Measurements from ENCODE around the gene TMEM234. TPM values are rescaled to one million over a fixed set of nuclear protein-coding genes. Genes with fewer than 3 reads are reported as not detected.

TMEM234 gene
- total RNA-seq, 4 donors from 2014 or later = 8.8 to 15.4 (median 11.3) TPM

GRCh38 chr1:32247452-32247851 is 25.3 kb upstream of the TMEM234 start:
- DNase-seq (ENCODE audit: low spot score) (no peak), ATAC-seq (ENCODE audit: low FRiP score) (peak; percentile 3)
- no peak for TF ChIP-seq CTCF (IDR thresholded peaks at IDR 0.05)

GRCh38 chr1:32246888-32247273 is 24.7 kb upstream of the TMEM234 start, which contains the start of gene FAM167B:
TSS of gene FAM167B (plus strand) at chr1:32247222. CDS start at chr1:32247422, 200 bp downstream.
- no peak for TF ChIP-seq CTCF (IDR thresholded peaks at IDR 0.05)
- ATAC-seq (ENCODE audit: low FRiP score) = peak; percentile 64
- DNase-seq (ENCODE audit: low spot score) = no peak

GRCh38 chr1:32242341-32242851 is 20.2 kb upstream of the TMEM234 start:
- DNase-seq (ENCODE audit: low spot score) = no peak
- no peak for TF ChIP-seq CTCF (IDR thresholded peaks at IDR 0.05)
- no peak for ATAC-seq (ENCODE audit: low FRiP score)

GRCh38 chr1:32241001-32241763 is 19.0 kb upstream of the TMEM234 start:
- peak; percentile 50 for DNase-seq (ENCODE audit: low spot score)
- ATAC-seq (ENCODE audit: low FRiP score) = peak; percentile 80

GRCh38 chr1:32240140-32240951 is 18.2 kb upstream of the TMEM234 start:
- ATAC-seq (ENCODE audit: low FRiP score) (peak; percentile 70), DNase-seq (ENCODE audit: low spot score) (peak; percentile 33)
- no peak for TF ChIP-seq CTCF (IDR thresholded peaks at IDR 0.05)

More at GRCh38 chr1:32241001-32241763, 19.0 kb upstream of the TMEM234 start:
- TF ChIP-seq CTCF (IDR thresholded peaks at IDR 0.05) = no peak

DNA sequence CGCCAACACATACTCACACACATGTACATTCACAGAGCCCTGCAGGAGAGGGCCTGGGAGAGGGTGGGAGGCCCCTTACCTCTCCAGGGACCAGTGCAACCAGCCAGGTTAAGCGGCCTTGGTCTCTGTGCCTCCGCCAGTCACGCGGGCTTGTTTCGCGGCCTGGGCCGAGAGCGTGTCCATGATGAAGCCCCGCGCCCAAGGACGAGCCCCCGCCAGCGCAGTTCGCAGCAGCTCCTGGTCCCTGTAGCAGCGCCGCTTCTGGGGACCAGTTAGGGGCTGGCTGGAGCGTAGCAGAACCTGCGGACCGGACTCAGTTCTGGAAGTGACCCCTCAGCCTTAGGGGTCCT is 17.6 kb upstream of the TMEM234 start:
- TF ChIP-seq CTCF (IDR thresholded peaks at IDR 0.05) = no peak
- ATAC-seq (ENCODE audit: low FRiP score) = no peak
- DNase-seq (ENCODE audit: low spot score) = no peak

Measured in omental fat pad (tissue), 4 donors.